ENCODE results near the gene CD84.
"Not testable (repeated sequence)": the region's sequence is repeated elsewhere in the genome, so short reads cannot be mapped to it uniquely, and the experiment has no call there.

CD84 gene

DNA sequence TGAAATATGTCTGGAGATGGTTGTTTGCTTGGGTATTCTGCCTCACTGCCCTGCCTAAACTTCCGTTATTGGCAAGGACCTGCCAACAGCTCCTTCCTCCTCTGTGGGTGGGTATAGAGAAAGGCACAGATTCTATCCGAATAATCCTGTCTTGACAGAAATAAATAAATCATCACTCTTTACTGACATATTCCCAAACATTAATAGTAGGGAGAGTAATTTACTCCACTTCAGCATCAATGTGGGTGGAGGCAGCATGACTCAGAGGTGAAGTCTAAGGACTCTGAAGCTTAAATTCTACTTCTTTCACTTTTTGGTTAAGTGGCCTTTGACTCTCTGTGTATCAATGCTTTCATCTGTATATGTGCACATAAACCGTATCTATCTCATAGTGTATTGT is 2.9 kb downstream of the CD84 start:
- in situ Hi-C loops (cut with MboI; ENCODE audit: low sequenced_read_pairs) = no loop called here

DNA sequence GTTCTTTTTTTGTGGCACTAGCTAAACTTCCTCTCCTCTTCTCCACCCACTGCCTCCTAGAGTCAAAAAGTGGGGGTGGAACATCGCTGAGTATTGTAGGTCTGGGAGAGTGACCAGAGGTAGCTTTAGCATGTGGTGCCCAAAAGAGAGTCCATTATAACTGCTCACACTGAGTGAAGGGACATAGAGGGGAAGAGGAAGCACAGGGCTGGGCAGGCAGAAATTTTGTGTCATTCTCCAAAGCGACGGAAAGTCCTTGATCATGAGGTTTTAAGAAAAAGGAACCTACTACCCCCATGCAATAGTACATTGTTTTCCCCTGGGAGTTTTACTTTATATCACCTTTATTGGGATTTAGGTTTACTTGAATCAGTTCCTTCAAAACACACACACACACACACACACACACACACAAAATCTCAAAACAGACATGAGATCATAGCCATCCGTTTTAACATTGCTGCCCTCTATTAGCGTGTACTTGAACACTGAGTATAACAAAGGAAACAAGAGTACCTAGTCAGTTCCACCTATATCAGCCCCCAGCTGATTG is 4.1 kb downstream of the CD84 start:
- in situ Hi-C loops (cut with MboI; ENCODE audit: low sequenced_read_pairs) = no loop called here

DNA sequence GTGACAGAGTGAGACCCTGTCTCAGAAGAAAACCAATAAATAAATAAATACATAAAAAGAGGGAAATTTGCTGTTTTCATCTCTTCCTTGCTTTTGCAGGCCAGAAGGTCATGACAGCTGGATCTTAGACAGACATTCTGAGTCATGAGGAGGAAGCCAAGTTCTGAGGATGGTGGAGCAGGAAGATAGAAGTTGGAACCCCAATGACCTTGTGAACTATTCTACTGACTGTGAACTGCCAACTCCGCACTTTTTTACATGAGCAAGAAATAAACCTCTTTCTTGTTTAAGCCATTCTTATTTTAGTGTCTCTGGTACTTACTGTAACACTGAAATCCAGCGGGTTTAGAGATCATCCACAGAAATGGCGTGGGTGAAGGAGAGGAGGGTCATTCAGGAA is 8.5 kb downstream of the CD84 start:
- in situ Hi-C loops (cut with MboI; ENCODE audit: low sequenced_read_pairs) = no loop called here

DNA sequence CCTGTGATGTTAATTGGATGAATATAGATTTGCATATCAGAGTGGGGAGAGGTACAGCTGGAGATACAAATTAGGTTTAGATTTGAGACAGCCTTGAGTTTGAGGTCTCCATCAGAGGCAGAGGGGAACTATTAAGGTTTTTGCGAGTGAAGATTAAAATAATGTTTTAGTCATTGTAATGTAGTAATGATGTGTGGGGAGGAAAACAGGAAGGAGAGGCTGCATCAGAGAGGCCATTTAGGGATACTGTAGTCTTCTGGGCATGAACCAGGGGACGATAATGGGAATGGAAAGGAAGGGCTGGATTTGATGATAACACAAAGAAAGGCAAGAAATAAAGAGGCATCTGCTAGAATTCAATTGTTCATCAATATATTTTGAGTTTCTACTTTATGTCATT is 9.5 kb downstream of the CD84 start:
- in situ Hi-C loops (cut with MboI; ENCODE audit: low sequenced_read_pairs) = no loop called here

DNA sequence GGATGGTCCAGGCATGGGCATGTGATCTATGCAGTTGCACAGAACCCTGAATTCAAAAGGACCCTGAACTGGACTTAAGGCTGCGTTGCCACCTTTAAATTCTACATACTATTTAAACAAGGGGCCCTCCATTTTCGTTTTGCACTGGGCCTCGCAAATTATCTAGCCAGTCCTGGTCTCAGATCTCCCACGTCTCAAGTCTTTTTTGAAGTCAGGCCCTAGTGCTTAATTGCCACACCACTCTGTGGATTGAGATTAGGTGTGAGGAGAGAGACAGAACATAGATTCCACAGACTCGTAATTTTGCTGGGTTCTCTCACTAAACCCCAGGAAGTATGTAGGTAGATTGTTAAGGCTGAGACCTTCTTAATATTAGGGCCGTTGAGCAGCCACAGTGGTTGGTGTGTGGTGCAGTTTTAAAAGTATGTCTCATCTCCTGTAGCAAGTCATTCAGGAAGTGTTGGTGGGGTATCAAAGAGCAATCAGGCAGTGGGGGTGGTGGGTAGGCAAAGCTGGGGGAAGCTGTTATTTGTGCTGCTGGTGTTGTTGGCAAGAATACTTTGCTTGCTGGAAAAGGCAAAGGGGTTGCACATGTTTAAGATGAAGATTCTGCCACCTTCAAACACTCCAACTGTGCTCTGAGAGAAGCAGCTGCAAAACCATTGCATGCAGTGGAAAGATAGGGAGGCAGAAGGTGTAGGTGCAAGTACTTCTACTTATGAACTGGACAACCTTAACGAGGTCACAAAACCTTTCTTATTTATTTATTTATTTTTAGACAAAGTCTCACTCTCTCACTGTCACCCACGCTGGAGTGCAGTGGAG is 11.2 kb downstream of the CD84 start:
- in situ Hi-C loops (cut with MboI; ENCODE audit: low sequenced_read_pairs) = no loop called here

DNA sequence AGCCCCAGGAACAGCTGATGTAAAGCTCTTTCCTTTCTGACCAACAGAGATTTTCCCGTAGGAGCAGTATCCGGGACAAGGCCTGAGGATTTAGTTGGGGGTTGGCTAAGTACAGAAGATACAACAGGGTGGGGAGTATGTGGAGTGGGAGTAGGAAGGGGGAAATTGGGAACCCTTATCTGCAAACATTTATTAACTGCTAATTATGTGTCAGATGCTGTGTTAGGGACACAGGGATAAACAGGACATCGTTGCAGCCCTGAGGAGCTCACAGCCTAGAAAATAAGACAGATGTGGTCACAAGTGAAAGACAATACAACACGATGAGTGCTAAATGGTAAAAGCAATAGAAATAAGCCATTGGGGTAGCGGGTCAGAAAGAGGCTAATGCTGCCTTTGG is 12.0 kb downstream of the CD84 start:
- in situ Hi-C loops (cut with MboI; ENCODE audit: low sequenced_read_pairs) = no loop called here

DNA sequence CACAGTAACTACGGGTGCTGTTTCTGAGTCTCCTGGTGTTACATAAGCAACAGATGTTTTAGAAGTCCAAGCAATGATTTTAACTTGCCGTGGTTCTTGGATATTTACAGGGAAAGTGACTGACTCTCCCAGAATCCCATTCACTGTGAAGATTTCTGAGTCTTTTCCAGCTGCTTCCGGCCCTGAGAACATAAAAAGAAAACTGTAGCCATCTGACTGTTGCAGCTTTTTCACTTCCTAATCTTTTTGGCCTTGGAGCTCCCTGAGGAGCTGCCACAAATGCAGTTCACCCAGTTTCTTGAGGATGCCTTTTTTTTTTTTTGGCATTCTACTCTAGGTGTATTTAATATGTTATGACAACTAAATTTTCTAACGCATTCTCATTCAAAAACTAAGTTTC is 13.7 kb downstream of the CD84 start:
- in situ Hi-C loops (cut with MboI; ENCODE audit: low sequenced_read_pairs) = no loop called here

DNA sequence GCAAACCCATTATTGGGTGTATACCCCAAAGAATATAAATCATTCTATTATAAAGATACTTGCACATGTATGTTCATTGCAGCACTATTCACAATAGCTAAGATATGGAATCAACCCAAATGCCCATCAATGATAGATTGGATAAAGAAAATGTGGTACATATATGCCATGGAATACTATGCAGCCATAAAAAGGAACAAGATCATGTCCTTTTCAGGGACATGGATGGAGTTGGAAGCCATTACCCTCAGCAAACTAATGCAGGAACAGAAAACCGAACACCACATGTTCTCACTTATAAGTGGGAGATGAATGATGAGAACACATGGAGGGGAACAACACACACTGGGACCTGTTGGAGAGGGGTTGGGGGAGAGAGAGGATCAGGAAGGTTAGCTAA is 16.1 kb downstream of the CD84 start:
- in situ Hi-C loops (cut with MboI; ENCODE audit: low sequenced_read_pairs) = not testable (repeated sequence)

DNA sequence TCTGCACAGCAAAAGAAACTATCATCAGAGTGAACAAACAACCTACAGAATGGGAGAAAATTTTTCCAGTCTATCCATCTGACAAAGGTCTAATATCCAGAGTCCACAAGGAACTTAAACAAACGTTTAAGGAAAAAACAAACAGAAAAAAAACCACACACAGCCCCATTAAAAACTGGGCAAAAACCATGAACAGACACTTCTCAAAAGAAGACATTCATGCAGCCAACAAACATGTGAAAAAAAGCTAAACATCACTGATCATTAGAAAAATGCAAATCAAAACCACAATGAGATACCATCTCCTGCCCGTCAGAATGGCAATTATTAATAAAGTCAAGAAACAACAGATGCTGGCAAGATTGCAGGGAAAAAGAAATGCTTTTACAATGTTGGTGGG is 16.6 kb downstream of the CD84 start:
- in situ Hi-C loops (cut with MboI; ENCODE audit: low sequenced_read_pairs) = not testable (repeated sequence)

DNA sequence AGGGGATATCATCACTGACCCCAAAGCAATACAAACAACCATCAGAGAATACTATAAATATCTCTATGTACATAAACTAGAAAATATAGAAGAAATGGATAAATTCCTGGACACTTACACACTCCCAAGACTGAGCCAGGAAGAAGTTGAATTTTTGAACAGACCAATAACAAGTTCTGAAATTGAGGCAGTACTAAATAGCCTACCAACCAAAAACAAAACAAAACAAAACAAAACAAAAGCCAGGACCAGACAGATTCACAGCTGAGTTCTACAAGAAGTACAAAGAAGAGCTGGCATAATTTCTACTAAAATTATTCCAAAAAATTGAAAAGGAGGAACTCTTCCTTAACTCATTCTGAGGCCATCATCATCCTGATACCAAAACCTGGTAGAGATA is 18.5 kb downstream of the CD84 start:
- in situ Hi-C loops (cut with MboI; ENCODE audit: low sequenced_read_pairs) = no loop called here

DNA sequence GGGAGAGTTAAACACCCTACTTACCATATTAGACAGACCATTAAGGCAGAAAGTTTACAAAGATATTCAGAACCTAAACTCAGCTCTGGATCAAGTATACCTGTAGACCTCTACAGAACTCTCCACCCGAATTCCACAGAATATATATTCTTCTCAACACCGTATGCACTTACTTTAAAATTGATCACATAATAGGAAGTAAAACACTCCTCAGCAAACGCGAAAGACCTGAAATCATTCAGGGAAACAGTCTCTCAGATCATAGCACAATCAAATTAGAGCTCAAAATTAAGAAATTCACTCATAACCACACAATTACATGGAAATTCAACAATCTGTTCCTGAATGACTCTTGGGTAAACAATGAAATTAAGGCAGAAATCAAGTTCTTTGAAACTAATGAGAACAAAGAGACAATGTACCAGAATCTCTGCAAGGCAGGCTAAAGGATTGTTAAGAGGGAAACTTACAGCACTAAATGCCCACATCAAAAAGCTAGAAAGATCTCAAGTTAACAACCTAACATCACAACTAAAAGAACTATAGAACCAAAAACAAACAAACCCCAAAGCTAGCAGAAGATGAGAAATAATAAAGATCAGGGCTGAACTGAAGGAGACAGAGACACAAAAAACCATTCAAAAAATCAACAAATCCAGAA is 19.1 kb downstream of the CD84 start:
- in situ Hi-C loops (cut with MboI; ENCODE audit: low sequenced_read_pairs) = no loop called here

DNA sequence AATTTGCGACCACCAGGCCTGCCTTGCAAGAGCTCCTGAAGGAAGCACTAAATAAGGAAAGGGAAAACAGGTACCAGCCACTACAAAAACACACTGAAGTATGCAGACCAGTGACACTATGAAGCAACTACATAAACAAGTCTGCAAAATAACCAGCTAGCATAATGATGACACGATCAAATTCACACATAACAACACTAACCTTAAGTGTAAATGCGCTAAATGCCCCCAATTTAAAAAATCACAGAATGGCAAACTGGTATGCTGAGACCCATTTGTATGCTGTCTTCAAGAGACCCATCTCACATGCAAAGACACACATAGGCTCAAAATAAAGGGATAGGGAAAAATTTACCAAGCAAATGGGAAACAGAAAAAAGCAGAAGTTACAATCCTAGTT is 19.9 kb downstream of the CD84 start:
- in situ Hi-C loops (cut with MboI; ENCODE audit: low sequenced_read_pairs) = not testable (repeated sequence)

DNA sequence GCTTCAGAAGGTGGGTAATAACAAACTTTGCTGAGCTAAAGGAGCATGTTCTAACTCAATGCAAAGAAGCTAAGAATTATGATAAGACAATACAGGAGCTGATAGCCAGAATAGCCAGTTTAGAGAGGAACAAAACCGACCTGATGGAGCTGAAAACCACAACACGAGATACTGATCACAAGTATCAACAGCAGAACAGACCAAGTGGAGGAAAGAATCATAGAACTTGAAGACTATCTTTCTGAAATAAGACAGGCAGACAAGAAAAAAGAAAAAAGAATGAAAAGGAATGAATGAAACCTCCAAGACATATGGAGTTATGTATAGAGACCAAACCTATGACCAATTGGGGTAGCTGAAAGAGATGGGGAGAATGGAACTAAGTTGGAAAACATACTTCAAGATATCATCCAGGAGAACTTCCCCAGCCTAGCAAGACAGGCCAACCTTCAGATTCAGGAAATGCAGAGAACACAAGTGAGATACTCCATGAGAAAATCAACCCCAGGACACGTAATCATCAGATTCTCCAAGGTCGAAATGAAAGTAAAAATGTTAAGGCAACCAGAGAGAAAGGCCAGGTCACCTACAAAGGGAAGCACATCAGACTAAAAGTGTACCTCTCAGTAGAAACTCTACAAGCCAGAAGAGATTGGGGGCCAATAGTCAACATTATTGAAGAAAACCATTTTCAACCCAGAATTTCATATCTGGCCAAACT is 20.5 kb downstream of the CD84 start:
- in situ Hi-C loops (cut with MboI; ENCODE audit: low sequenced_read_pairs) = no loop called here

DNA sequence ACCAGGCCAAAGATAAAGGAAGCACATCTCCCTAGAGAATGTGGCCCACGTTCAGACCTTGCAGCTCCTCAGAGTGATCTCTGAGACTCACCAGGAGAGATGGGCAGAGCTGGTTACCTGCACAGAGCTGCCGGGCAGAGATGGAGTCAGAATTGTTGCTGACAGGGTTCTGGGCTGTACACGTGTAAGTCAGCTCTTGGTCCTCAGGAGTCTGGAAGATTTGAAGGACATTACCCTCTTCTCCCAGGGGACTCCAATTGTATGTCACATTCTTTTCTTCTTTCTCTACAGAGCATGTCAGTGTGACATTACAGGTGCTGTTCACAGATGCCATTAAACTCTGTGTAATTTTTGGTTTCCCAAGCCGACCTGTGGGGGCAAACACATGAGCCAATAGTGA is 25.5 kb downstream of the CD84 start:
- in situ Hi-C loops (cut with MboI; ENCODE audit: low sequenced_read_pairs) = no loop called here

DNA sequence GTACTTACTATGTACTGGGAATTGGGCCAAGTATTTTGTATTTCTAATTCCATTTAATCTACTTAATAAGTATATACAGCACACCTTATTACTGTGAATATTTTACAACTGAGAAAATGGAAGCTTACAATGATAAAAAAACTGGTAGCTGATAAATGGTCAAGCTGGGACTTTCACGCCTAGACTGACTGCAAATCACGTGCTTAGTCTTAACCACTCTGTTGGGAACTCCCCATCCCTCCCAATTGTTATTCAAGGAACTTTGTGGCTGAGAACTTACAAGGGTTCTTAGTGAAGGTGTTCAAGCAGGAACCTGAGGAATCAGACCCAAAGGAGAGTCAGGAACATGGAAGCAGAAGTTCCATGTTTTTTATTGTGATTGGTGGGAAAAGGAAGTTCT is 26.9 kb downstream of the CD84 start:
- in situ Hi-C loops (cut with MboI; ENCODE audit: low sequenced_read_pairs) = no loop called here

DNA sequence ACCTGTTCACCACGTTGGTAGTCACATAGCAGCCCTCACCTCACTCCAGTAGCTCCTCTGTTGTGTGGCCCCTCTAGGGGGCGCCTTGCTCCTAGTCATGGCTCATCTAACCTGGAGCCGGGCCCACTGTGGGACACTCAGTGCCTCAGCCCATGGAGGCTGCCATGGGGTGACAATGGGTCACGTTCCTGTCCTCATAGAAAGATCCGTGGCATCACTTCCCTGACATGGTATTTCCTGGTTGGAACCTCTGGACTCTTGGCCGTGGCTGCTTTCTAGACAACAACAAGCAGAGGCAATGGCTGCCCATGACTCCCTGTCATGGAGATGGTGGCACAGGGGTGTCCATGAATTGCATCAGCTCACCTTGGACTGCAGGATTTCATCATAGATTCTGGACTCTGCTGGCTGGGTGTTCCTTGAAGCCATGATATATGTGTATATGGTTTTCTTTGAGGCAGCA is 28.7 kb downstream of the CD84 start:
- in situ Hi-C loops (cut with MboI; ENCODE audit: low sequenced_read_pairs) = no loop called here

DNA sequence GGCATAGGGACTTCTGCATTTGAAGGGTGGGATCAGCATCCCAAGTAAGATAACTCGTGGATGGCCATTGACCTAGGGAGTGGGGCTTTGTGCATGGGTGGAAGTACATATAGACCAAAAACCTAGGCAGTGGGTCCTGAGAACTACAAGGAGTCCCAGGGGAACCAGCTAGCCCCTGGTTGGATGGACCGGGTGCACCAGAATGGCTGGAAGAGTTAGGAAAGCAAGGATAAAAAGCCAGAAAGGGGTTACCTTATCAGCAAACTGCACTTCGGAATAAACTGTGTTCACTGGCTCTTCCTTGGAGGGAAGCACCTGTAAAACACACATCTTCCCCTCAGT is 29.7 kb downstream of the CD84 start:
- in situ Hi-C loops (cut with MboI; ENCODE audit: low sequenced_read_pairs) = loop anchor here (5.0 to 10.0 kb wide), 2 partner anchors 58 to 125 kb away; no protein-coding TSS in a partner anchor

DNA sequence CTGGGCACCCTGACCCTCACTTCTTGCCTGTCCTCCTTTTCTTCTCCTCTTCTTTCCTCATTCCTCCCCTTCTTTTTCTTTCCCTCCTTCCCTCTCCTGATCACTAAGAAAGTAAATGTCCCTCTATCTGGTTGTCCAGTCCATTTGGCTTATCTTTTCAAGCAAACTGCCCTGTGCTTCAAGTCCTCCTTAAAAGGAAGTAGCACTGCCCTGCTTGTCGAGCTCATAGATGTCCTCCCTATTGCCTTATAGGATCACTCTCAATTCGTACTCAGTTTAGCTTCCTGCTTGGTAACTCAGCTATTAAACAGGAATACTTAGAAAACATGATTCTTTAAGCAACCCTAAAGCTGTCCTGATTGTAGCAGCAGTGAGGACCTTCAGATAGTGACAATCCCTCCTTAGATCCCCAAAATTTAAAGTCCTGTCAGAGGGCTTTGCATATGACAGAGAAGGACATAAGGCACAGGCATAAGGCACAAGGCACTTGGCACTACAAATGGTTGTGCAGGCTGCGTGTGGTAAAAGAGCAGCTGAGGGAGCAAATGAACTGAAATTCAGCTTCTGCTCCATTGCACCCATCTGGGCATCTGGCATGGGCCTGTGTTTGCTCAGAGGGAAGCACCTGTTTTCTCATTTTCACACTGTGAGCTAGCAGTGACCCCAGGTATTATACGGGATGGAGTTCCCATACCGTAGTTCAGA is 30.2 kb downstream of the CD84 start:
- in situ Hi-C loops (cut with MboI; ENCODE audit: low sequenced_read_pairs) = loop anchor here (5.0 to 10.0 kb wide), 2 partner anchors 58 to 124 kb away; no protein-coding TSS in a partner anchor

DNA sequence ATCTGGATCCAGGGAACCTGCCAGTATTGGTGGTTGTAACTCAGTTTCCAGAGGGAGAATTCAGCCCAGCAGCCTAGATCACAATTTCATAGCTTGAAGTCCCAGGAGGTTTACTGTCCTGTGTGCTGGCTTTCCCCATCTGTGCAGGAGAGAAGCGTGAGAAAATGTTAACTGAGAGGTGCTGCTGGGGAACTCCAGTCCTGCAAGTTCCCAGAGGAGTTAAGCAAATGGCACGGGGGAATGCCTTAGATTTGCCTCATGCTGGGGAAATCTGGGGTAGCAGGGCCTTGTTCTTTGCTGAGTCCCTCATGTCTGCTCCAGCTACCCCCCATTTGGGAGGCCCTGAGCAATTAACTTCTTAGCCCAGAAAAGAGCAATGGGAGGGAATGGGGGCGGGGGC is 31.1 kb downstream of the CD84 start:
- in situ Hi-C loops (cut with MboI; ENCODE audit: low sequenced_read_pairs) = loop anchor here (5.0 to 10.0 kb wide), 2 partner anchors 59 to 123 kb away; no protein-coding TSS in a partner anchor

DNA sequence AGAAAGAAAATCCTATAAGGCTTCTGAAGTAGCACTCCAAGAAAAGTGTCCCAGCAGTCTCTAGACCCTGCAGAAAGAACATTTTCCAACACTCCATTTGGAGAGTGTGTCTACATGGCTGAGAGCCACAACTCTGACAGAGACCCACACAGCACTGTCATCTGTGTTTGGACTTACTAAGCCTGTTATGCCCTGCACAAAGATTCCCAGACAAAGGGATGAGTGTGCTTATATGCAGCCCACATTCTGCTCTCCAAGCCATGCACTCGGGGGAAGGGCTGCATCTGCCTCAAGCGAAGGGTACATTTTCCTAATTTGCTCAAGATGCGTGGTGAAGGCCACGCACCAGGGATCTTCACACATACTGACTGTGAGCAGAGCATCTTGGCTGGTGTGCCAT is 31.9 kb downstream of the CD84 start:
- in situ Hi-C loops (cut with MboI; ENCODE audit: low sequenced_read_pairs) = loop anchor here (5.0 to 10.0 kb wide), 2 partner anchors 60 to 123 kb away; no protein-coding TSS in a partner anchor

DNA sequence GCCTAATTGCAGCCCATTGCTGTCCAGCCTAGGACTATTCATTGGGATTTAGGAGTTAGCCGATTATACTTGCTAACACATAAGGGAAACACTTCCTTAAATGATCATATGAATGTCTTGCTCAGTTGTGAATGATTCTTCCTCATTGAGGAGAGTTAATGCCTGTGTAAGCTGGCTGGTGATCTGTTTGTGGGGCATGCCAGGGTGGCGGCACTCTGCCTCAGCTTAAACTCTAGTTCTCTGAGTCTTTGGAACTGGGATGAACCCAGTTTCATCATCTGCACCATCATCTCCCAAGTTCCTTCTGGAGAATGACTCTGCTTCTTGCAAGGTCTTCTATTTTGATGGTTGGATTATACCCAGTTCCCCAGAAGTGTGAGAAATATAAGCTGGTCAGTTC is 32.4 kb downstream of the CD84 start:
- in situ Hi-C loops (cut with MboI; ENCODE audit: low sequenced_read_pairs) = loop anchor here (5.0 to 10.0 kb wide), 2 partner anchors 60 to 122 kb away; no protein-coding TSS in a partner anchor

Data from HL-60/S4 (cell line).